Measurements from ENCODE around the gene NPHP4.

Gene NPHP4

DNA sequence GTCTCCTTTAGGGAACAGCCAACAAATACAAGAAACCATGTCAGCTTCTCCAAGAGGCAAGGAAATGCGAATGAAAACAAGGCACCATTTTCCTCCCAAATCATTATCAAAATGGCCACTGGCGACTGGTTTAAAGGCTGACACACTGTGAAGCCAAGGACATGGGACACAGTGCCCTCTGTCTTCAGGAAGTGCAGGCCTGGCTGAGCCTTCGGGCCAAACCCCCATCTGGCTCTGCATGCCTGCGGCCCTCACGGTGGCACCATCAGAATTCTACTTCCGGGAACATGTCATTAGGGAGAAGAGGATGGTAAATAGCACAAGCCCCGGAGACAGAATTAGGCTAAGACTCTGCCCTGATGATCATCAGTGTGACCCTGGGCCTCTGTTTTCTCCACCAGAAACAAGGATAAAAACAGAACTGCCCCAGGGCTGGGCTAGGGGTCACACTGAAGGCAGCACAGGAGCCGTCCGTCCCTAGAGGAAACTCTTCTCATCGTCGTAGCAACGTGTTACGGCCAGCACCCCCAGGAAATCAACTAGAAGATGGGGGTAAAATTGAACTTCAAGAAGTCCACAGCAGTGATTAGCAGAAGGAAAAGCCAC lies 103.5 kb downstream of the NPHP4 start:
- no peak for DNase-seq

DNA sequence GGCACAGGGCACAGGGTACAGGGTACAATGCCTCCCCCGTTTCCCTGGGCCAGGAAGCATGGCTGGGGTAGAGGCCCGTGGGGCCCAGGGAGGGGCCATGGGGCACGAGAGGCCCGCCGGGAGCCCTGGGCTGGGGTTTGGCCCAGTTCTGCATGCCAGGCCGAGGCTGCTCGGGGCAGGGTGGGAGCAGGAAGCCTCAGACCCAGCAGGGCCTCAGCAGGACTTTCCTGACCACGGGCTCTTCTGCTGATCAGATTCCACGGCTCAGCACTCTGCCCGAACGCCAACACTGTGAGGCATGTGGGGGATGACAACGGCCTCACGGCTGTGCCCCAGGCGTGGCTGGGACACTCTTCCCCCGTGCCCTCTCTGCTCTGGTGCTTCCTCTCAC lies 104.3 kb downstream of the NPHP4 start:
- DNase-seq, result no peak

DNA sequence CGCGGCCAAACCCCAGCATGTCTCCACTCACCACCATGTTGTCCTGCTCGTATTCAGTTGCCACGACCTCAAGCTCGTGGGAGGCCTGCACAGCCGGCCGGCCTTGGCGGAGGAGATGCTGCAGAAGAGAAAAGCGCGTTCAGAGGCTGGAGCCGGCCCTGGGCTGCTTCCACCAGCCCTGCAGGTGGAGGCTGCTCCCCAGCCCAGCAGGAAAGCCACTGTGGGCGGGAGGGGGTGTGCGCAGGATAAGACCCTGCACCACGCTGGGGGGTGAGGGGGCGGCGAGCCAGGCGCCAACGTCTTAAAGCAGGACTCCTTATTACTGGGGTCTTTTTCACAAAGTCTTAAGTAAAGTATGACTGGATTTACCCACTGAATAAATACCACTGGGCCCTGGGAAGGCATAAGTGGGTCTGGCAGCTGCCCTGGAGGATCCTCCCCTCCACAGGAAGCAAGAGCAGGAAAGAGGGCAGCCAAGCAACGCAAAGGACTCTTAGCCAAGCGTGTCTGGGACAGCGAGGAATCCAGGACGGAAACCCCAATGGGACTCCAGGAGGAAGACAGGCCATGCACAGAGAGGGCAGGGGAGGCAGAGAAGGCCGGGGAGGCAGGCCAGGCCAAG lies 104.8 kb downstream of the NPHP4 start:
- no peak for DNase-seq

DNA sequence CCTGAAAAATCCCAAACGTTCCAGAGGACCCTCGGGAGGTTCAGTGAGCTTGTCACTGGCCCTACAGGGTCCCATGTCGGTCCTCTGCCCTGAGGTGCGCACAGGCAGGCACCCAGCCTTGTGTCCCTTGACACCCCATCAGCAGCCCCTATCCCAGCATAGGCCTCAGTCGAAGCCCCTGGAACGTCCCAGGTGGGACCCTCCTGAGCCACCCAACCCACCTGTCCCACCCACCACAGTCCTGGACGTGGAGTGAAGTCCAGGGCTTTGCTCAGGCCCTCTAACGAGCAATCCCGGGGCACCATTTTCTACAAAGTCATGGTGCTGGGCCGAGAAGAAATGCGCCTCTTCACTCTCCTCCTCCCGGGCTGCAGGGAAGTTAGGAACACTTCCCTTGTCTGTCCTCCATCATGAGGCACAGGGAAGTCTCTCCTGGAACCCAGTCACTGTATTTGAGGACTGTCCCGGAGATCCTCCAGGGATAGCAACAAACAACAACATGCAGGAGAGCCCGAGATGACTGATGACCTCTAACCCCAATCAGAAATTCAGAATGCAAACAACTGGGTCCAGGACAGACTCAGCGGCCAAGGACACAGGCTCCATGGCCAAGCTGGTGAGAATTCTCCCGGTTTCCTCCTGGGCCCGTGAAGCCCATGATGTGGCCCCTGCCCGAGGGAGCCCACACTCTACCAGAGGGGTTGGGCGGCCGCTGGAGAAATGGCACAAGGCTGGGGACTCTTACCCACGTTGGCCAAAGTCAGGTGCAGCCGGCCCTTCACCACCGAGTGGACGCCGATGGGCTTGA lies 105.5 kb downstream of the NPHP4 start:
- no peak for DNase-seq

DNA sequence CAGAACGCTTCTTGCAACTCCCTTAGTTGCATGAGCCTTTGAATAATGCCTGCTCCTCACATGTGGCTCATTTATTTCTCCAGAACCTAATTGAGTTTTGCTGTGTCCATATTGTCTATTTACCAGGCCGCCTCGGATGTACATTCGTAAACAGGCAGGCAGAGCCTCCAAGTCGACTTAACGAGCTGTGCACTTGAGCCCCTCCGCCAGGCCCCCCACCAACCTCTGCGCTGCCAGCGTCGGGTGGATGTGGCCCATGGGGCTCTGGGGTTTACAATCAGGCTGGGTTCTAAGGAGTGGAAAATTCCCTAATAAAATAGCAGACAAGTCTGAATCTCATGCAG lies 106.1 kb downstream of the NPHP4 start:
- DNase-seq, result no peak

DNA sequence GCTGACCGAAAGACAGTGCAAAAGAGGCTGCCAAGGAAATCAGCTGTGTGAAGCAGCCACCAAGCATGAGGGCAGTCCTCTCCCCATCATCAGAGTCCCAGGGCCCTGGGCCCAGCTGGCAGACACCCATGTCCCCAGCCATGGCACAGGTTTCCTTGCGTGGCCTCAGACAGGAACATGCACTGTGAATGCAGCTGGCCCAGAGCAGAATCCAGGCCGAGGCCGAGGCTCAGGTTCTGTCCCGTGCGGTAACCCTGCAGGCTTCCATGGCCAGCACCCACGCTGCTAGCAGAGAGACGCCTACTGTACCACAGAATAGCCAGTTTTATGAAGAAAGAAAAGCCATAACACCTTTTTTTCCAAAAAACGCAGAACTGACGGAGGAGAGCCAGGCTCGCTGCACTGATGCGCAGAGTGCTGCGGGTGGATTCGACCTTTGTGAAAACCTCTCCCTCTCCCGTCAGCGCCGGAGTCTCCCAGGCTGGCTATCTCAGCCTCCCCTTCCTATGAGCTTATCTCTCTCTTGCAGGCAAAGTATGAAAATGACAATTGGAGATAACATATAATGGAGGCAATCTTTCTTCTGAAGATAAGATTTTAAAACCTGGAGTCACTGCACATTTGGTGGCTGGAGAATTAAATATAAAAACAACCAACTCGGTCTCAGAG lies 106.6 kb downstream of the NPHP4 start:
- DNase-seq, result no peak

DNA sequence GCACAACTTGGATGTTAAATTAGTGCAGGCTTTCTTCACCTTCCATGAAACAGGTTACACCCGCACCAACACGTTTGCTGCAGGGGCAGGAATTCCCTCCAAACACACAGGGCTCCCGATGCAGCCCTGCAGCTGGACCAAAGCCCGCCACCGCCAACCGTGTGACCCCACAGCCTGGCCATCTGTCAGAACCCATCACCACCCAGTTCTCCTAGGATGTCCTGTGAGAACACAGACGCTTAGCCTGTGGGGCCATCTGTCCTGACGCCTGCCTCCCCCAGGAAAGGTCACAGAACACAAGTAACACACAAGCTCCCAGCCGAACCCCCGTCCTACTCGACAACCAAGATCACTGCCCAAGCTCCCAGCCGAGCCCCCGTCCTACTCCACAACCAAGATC lies 108.1 kb downstream of the NPHP4 start:
- DNase-seq, result no peak

DNA sequence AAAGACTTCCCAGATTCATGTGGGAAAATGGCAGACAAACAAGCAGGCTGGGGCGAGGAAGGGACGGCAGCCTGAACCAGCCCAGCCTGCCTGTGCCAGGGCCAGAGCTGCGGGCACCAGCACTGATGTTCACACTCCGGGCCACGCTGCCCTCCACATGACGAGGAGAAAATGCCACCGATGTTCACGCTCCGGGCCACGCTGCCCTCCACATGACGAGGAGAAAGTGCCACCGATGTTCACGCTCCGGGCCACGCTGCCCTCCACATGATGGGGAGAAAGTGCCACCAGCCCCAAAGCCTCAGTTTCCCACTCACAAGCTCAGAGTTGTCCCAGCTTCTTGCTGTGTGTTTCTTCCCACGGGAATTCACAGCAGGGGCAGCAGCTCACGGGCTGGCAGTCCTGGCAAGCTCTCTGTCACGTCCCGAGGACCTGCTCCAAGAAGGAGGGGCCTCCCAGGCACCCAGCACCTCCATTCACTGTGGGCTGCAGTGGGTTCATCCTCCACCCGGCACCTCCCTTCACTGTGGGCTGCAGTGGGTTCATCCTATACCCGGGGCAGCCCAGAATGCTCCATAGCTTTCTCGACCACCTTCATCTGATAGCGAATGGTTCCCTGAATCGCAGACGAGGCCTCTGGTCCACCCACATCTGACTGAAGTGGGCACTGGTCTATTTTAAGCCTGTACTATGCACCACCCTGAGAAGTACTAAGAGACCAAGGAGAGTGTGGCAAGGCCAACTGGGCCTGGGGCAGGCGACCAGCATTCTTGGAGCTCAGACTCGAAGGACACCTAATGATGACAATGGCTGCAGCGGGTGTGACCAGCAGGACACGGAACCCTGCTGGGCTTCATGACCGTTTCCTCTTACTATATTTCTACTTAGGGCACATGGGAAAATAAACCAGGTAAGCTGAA lies 108.8 kb downstream of the NPHP4 start:
- DNase-seq, result no peak

DNA sequence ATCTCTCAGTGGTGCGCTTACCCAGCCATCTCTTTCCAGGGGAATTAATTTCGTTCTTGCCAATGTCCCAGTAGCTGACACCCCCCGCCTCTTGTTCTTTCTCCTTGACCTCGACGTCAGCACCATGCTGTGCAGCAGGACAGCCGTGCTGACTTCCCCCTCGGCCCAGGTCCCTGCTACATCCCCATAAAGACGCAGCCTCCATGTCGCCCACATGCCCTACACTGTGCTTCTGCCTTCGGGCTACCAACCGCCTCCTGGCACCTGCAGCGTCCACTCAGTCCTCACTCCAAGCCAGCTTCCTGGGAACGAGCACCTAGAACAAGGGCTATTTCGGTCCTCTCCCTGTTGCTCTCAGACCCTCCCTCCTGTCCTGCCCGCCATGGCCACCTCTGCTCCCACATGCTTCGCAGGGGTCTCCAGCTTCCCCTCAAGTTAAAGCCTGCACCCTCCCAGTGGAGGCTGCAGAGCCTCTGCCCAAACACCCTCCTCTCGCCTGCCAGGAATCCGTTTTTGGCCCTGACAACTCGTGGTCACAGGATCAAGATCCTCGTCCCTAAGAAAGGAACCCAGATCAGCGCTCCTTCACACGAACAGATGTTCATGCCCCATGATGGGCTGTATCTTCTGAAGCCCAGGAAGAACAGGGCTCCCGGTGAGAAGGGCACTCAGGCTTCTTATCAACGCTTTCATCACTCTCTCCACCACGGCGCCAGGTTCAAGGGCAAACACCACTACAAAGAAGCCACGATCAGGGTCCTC lies 109.7 kb downstream of the NPHP4 start:
- DNase-seq, result no peak

DNA sequence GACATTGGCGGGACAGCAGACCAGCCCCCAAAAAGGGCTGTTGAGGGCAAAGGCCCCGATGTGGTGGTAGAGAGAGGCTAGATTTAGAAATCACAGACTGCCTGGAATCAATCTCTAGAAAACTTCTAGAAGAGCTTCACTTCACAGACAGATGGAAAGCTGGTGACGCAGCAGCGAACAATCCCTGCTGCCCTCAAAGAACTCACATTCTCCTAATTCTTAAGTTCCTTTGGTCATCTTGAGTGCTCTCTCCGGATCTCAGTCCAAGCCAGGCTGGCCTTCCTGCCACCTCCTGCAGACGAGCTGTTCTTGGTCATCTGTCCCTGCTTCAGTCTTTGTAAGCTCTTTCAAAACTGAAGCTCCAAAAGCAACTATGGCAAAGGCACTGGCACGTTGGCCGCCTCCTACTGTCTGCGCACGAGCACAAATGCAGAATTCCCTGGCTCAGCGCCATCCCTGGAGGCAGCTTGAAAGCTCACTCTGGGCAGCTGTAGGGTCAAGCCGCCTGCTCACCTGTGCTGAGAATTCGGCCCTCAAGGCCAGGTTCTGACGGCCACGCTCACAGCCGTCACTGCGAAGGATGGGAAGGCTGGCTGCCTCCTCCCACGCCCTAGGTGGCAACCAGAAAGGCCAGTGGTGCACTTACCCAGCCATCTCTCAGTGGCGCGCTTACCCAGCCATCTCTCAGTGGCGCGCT lies 110.6 kb downstream of the NPHP4 start:
- no peak for DNase-seq

DNA sequence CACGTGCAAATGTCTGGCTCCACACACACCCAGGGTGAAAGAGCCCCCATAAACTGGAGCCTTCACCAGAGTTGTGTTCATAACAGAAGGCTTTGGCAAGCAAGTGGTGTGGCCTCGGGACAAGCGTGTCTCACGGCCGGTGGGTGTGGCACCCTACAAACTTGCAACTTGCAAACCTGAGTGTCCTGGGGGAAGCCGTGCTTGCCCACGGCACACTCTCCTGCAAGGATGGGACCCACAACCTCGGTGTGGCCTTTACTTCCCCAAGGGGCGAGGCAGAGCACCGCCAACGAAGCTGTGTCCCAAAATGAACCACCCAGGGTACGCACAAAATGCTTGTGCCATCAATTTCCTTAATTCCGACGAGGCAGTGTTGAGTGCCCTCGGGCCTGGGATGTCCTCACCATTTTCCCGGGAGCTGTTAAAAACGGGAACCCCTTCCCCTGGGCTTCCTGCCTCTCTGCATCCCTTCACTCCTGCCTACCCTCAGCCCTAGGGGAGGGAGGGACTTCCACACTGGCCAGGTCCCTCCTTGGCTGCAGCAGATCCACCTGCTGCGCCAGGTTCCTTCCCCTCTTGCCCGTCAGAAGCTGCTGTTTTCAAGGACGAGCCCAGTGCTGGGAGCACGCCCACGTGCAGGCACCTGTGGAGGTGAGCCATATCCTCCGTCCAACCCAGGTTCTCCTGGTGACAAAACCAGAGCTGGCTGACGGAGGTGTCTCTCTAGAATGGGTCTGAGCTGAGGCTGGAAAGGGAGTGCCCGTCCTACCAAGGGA lies 111.4 kb downstream of the NPHP4 start:
- DNase-seq, result no peak

DNA sequence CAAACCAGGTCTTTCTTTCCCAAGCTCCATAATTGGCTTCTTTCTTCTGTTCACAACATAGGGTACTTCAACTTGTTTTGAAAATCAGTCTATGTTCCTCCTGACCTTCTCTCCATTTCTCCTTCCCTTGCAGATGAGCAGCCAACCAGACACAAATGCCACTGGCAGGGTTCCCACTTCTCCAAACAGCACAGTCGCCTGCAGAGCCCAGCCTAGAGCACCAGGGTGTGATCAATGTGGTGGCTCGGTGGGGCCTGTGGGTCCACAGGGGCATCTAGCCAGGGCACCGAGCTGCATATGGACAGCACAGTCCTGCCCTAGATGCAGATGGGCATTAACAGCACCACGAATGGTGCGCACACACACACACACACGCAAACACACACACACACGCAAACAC lies 112.8 kb downstream of the NPHP4 start:
- no peak for DNase-seq

DNA sequence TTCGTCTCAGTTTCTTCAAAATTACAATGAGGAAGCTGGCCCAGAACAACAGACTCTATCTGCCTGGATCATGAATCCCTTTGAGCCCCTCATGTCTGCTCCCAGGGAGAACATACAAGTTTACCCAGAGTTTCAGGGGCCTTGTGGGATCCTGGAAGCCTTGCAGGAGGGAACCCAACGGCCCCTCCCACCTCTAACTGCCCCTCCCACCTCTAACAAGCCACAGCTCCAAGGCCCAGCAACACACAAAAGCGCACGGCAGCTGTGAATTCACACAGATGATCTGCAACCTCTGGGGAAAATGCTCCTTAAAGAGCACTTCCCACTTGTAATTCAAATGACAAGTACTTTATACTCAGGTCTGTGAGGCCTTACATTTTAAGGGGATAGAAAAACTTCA lies 113.3 kb downstream of the NPHP4 start:
- no peak for DNase-seq

DNA sequence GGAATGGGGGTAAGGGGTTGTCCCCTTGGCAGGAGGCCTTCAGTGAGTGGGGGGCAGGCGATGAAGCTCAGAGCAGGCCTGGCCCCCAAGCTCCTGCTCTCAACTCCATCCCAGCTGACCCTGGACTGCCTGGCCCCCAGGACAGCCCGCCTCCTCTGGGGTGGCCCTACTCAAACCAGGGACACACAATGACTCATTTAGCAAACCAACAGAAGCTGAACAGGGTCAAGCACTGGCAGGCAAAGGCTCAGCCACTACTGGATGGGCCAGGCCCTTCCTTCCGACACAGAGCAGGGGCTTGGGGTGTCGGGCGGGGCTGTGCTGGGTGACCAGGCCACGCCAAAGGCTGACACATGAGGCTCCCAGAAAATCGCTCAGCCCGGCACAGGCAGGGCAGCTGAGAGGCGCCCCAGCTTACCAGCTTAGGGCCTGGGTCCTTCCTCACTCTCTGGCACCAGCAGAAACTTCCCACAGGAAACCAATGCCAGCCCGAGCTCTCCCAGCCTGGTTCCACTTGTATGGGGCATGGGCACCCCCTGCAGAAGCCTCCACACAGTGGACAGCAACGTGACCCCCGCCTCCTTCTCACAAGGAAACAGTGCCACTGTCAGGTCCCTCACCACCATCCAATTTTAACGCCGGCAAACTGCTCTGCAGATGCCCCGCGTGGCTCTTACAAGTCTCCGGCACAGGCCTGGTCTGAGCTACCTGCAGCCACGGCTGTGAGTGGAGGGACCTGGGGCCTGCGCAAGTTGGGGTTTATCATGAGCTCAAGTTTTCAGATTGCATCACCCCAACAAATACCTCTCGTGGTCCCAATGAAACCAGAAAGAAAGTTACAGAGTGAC lies 114.3 kb downstream of the NPHP4 start:
- DNase-seq, result no peak

DNA sequence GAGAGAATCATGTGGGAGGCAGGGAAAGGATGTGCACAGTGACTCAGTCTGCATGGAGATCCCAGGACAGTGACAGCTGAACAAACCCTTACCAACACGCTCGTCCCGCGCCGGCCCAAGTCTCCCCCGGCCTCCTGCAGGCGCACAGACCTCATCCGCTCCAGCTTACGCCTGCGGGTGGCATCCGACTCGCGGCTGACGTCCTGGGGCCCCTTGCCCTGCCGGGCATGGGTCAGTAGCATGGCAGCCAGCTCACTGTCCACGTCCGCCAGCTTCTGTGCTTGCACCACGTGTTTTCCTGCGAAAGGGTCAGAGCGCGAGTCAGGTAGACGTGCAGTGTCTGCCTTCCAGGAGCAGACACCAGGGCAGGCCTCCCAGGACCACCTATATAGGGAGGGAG lies 115.2 kb downstream of the NPHP4 start:
- no peak for DNase-seq

DNA sequence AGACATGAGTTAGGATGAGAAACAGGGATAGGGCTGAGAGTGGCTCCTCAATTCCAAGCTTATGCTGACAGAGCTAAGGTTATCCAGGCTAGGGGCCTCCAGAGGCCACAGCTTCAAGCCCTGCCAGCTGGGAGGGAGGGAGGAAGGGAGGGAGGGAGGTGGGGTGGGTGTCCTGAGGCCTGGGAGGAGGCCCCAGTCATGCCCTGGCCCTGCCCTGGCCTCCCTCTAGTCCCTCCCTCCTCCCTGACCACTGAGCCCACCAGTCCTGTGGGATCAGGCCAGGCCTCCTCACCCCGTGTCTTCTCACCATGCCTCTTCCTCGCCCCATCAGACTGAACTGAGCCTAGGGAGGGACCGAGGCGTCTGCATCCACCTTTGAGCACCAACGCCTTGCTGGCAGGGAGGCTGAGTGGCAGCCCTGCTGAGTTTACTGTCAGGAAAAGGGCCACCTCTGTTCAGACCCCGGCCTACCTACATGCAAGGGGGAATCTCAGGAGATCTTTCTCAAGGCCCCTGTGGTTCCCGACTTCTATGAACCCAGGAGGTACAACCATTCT lies 116.1 kb downstream of the NPHP4 start:
- DNase-seq, result no peak

DNA sequence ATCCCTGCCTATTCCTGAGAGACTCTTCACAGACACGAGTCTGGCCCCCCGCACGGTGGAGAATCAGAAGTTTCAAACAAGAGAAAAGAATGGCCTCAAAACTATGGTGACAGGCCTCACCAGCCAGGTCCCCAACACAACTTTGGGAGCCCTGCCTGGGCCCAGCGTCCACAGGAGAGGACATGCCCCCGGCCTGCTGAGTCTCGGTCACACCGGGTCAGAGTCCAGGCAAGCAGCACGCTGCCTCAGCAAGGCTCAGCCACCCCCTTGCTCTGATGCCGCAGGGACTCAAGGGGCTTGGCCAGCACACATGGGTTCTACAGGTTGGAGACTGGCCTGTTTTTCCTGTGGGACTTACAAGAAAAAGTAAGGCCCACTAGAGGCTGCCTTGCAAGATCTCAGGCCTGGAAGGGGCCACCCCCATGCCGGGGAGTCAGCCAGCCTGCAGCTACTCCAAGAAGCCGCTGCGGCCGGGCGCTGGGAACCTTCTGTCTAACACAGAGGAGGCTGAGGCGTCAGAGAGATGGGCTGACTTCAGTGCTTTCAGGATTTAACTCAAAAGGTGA lies 116.8 kb downstream of the NPHP4 start:
- DNase-seq, result no peak

DNA sequence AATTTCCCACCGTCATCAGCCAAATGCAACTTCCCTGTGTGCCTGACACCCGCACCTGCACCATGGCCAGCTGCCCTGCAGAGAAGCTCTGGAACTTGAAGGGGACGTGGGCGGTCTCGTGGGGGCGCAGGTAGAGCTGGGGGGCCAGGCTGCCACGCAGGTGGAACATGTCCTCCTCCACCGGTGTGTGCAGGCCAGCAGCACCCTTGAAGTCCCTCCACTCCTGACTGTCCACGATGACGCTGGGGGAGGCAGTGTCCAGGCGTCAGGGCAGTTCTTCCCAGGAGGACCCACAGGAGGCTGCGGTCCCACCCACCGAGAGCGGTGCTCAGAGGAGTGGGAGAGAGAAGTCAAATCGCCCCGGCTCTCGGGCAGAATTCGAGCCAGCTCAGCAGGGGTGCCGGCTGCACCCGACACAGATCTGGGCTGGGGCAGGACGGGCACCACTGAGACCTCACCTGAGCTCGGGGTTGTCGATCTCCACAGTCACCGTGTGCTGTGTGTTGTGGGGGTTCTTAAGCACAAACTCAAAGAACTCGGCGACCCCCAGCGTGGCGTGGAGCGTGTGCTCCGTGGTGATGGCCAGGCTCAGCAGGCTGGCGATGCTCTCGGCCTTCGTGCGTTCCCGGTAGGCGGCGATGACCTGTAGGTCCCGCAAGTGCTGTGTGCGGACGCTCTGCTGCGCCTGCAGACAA lies 117.7 kb downstream of the NPHP4 start:
- no peak for DNase-seq

Data from stimulated activated naive CD4-positive, alpha-beta T cell (primary cell).